DOHH2 (cell line): ENCODE results near the gene NOTCH1.

ENCODE experiments used
- CTCF ChIP-seq: fragments of 200-600 bp; sonication (generic); IDR thresholded peaks from one replicate; pipeline ENCODE4 v1.5.1; 2014; ENCODE audit warnings: antibody characterized with exemption, mild to moderate bottlenecking, low read depth, low read length; ENCODE audit not compliant: poor library complexity, severe bottlenecking
- EZH2phosphoT487 ChIP-seq: fragments of 200-600 bp; sonication (generic); IDR thresholded peaks from 2 replicates; pipeline ENCODE4 v1.6.1; 2017; ENCODE audit warnings: borderline replicate concordance, mild to moderate bottlenecking, antibody characterized with exemption, low read length, moderate library complexity, mixed read lengths

- TF ChIP-seq CTCF (no peak), EZH2phosphoT487 (no peak)
Observed at GRCh38 chr9:136586391-136586953, 40.6 kb upstream of the NOTCH1 start.
